ENCODE measurements around the gene LRFN4.

The LRFN4 gene

GRCh38 chr11:66858186-66858938, 1.5 kb downstream of the LRFN4 start:
- no peak for DNase-seq (ENCODE audit: low read depth)

GRCh38 chr11:66858939-66859685, 2.2 kb downstream of the LRFN4 start:
- no peak for DNase-seq (ENCODE audit: low read depth)

DNA sequence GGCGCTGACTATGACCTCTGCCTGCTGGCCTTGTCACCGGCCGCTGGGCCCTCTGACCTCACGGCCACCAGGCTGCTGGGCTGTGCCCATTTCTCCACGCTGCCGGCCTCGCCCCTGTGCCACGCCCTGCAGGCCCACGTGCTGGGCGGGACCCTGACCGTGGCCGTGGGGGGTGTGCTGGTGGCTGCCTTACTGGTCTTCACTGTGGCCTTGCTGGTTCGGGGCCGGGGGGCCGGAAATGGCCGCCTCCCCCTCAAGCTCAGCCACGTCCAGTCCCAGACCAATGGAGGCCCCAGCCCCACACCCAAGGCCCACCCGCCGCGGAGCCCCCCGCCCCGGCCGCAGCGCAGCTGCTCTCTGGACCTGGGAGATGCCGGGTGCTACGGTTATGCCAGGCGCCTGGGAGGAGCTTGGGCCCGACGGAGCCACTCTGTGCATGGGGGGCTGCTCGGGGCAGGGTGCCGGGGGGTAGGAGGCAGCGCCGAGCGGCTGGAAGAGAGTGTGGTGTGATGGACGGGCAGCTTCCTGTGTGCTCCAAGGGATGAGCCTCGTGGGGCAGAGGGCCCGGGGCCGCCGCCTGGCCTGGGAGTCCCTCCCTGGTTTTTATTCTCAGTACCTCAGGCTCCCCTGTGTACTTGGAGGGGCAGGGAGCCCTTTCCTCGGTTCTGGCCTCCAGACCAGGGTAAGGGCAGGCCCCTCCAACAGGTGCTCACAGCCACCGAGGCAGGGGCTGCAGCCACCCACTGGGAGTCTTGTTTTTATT, 3.0 kb downstream of the LRFN4 start:
- DNase-seq (ENCODE audit: low read depth), result no peak

DNA sequence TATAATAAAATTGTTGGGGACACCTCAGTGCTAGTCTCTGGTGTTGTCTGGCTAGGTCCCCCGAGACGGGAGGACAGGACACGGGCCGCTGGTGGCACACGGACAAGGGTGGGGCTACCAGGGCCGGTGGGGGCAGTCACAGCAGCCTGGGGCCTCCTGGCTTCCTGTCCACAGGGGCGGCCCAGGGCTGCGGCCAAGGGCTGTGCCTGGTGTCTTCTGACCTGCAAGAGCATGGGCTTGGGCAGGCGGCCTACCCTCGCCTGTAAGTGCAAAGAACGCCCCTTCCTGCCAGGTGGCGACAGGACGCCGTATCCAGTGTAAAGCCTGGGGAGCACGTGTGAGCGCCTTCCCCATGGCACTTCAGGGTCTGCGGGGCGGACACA, 3.6 kb downstream of the LRFN4 start:
- no peak for DNase-seq (ENCODE audit: low read depth)

DNA sequence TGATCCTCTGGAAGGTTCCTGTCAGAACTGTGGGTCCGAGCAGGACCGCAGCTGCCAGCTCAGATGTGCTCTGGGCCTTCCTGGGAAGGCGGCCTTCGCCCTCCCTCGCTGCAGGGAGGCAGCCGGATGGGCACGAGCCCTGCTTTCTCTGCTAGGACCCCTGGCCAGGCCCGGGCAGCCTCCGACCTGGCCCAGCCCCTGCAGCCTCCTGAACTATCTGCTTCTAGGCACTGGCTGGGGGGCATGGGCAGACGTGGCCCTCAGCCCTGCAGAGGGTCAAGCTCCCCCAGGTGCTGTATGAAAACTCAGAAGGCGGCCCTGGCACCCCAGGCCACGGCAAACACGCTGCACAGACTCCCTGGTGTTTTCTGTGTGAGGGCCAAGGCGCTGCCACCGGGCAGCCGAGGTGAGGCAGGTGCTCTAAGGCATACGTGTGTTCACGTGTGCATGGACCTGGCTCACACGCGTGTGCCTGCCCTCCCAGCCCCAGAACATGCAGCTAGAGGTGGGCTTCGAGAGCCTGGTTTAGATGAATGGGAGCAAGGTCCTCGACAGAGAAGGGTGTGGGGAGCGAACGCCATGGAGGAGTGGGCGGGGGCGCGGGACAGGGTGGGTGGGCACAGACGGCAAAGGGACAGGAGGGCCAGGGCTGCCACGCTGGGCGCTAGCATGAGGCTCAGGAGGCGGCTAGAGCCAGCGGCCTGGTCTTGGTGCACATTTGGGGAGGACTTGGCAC, 4.3 kb downstream of the LRFN4 start:
- no peak for DNase-seq (ENCODE audit: low read depth)

DNA sequence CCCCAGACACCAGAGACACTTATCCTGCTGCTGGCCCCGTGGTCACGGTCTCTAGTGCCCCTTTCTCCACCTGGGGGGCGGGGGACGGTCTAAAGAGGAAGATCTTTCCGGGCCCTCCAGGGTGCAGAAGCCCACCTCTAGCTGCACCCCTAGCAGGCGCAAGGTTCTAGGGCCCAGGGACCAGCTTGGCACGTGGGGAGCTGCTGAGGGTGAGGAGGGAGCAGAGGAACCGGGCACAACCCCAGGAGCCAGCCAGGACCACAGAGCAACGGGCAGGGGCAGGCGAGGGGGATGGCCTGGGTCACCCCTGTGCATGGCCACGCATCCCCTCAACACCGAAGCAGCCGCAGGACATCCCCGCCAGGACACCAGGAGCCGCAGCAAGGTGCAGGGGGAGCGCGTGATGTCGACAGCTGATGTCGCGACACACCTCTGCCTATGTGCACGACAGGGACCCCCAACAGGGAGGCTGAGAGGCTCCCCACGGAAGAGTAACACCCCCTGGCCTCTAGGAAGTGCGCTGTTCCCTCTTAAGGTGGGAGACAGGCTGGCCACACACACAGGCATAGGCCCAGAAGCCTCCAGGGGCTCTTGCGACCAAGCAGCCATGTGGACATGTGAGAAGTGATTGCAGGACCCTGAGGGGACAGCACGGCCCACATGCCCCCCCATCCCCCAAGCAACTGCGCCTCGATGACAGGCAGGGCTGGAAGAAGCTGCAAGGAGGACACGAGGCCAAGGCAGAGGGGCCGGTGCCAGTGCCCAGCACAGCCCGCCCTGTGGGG, 5.1 kb downstream of the LRFN4 start:
- no peak for DNase-seq (ENCODE audit: low read depth)

GRCh38 chr11:66862559-66863037, 5.7 kb downstream of the LRFN4 start:
- no peak for DNase-seq (ENCODE audit: low read depth)

DNA sequence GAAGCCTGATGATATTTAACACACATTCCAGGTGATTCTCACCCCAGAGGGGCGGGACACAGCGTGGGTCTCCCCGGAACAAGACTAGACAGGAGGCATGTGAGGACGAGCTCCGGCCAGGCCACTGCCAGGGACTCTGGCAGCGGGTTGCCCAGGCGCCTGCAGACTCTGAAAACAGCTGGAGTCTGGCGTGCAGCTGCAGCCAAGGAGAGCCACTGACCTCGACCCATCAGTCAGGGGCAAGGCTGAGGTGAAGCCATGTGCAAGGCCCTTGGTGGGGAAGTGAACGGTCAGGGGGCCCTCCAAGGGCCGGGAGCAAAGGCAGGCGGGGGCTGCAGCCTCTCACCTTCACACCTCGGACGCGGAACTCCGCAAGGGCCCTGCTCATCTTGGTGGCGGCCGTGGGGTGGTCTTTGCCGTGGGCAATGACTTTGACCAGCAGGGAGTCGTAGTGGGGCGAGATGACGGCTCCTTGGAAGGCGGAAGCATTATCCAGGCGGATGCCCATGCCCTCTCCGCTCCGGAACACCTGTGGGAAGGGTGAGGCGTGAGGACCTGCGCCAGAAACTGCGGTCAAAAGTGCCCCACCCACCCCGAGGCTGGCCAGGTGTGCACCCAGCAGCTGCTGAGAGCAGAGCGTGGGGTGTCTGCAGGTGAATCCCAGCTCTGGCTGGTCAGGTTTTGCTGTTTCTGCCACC, 6.7 kb downstream of the LRFN4 start:
- no peak for DNase-seq (ENCODE audit: low read depth)

- DNase-seq (ENCODE audit: low read depth), result no peak
Observed at GRCh38 chr11:66864172-66864901, 7.5 kb downstream of the LRFN4 start.

GRCh38 chr11:66864924-66865697, 8.2 kb downstream of the LRFN4 start:
- DNase-seq (ENCODE audit: low read depth), result no peak

GRCh38 chr11:66866007-66866406, 9.1 kb downstream of the LRFN4 start:
- no peak for DNase-seq (ENCODE audit: low read depth)

DNA sequence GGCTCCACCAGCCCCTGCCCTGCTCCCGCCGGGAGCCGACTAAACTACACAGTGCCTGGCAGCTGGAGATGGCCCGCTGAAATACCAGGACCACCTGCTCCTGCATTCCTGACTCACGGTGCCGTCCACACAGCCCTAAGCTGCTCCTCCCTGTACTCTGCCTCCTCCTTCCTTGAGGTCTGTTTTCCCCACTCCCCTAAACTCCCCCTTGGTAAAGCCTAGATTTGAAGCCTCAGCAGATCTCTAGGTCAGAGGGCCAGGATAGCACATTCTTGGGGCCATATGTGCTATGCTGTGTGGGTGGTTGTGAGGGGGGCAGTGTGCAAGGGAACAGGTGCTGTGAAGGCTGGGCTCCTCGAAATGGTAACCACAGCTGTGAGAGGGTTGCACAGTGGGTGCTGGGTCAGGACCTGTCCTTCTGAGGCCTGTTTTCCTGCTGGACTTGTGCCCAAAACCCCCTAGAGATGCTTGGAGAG, 9.7 kb downstream of the LRFN4 start:
- no peak for DNase-seq (ENCODE audit: low read depth)

DNA sequence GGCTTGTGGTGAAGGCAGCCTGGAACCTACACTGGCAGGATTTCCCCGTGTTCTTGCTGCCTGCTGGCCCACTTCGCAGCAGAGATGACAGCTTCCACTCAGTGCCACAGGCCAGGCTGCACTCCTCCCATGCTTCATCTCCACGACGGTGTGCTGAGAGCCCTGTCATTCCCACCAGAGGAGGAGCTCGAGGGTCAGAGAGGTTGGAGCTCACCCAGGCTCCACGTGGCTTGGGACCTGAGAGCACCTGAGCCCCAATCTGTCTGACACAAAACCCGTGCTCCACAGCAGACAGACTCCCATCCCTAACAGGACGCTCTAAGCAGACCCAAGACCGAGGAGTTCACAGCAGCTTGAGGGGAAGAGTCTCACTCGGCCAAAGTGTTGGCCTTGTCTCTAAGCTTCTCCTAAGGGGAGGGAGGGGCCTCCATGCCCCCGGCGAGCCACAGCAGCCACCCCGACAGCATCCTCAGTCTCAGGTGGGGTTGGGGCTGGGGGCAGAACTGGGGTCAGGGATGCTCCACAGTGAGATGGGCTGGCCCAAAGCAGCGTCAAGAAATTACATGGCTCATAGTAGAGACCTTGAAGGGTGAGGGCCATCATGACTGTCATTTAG, 10.7 kb downstream of the LRFN4 start:
- no peak for DNase-seq (ENCODE audit: low read depth)

- DNase-seq (ENCODE audit: low read depth), result no peak
Observed at GRCh38 chr11:66868082-66868725, 11.3 kb downstream of the LRFN4 start.

GRCh38 chr11:66868726-66869566, 12.1 kb downstream of the LRFN4 start:
- DNase-seq (ENCODE audit: low read depth), result peak; percentile 72

GRCh38 chr11:66869567-66869870, 12.7 kb downstream of the LRFN4 start:
- DNase-seq (ENCODE audit: low read depth), result no peak

DNA sequence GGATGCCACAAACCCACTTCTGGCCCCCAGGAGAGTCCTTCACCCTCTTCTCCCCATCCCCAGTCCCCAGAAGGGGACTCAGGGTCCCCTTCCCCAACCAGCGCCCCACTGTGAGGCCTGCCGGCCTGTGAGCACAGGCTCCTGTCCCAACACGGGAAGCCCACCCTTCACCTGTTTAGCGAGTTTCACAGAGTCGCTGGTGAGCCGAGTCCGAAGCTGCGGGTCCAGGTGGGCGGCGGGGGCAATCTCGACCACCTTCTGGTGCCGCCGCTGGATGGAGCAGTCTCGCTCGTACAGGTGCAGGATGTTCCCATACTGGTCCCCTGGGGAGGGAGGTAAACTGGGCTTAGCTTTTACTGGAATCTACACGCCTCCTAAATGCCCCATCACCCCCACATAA, 13.3 kb downstream of the LRFN4 start:
- DNase-seq (ENCODE audit: low read depth), result no peak

All from stimulated activated CD8-positive, alpha-beta memory T cell treated with anti-CD3 and anti-CD28 coated beads, Interleukin-4, amount 100 ng/mL, for 24 hours (primary cell).